NCI-H69 (cell line): Measurements from ENCODE around the gene EVX1.

Source experiments
- DNase-seq: peaks from one replicate; lab custom pipeline; 2025; lab: John Stamatoyannopoulos, UW

The EVX1 gene

DNA sequence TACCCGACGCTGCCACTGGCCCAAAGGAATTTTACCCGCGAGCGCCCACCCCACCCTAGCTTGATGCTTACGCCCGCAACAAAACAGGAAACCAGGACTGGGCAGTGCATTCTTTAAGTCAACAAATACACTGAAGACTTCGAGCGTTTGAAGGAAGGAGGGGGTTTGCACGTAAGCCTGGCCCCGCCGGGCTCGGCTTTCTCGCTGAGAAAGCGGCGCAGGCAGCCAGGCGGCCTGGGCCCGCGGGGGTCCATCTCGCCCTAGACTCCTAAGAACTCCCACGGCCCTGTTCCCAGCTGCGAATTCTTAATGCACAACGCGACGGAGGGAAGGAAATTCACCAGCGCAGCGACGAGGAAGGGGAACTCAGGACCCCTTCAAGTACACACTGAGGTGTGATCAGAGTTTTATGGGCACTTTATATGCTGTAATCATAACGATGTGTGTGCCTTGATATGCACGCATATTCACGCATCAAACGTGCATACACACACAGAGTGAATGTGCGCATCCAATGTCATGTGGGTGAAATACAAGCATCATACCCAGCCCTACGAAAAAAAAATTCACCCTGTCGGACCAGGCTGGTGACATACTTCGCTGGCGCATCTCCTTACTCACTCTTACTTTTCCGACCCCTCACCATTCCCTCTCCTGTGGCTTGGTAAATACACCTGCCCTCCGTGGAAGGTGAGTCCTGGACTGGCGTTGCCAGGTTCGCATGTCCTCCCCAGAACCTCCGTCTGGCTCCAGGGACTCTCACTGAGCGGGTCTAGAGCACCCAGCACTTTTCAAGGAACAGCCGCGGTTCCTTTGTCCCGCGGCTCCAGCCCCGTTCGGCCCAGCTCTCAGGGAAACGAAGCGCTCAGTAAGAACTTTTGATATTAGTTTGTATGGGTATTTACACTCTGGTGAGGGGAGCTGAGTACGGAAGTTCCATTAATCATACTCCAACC lies 37.0 kb upstream of the EVX1 start:
- peak; percentile 58 for DNase-seq

DNA sequence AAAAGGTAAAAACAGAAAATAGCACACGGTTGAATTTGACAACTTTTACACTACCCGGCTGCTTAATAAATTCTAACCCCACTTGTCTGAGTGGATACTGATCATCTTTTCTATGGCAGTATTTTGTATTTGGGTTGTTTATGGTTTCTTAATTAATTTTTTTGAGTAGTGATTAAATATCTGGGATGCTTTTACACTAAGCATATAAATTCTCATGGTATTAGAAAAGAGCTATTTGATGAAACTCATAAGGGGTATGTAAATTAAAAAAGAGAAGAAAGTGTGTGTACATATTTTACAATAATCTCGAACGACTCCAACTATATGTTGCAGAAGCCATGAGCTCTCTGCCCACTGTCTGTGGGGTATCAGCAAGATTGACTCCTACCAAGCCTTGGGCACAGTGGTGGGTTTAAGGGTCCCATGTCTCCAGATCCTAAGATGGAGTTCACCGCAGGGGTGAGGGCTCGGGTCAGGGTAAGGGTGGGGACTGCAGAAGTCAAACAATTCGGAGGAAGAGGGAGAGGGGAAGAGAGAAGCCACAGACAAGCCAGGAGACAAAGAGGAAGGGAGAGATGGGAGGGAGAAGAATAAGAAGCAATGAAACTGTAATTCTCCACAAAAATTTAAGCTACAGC lies 35.1 kb upstream of the EVX1 start:
- no peak for DNase-seq

DNA sequence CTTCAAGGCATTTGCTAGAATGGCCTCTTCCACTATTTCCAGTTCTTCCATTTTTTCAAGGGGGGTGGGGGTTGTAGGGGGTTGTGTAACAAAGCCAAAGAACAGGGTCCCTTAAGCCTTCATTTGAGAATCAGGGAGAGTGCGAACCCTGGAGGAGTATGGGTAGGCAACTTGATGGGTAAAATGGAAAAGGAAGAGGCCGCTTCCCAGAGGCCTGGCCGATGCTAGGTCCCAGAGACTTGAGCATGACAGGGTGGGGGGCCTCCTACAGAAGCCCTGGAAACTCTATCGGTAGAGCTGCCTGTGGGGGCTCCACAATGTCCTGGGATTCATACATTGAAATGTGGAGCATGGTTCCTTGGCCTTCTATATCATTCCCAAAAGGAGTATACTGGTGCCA lies 33.6 kb upstream of the EVX1 start:
- DNase-seq: no peak

DNA sequence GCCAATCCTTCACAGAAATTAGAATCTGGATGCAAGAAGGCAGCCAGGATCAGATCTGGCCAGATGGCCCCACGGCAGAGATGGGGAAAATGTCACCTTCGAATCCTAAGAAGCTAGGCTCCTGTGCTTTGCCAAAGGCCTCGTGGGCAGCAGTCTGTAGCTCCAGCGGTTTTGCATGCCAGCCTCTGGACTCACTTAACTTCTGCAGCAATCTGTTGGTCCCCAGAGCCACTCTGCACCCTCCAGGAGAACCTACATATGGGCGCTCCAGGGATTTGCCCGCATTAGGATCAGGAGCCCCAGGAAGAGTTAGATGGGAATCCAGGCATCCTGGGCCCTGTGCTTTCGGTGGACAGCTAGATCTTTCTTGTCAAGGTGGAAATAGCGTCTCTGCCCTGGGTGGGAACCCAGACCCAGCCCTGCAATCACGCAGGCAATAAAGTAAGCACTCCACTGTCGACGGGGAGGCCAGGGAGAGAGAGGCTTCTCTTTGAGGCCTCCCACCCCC lies 32.6 kb upstream of the EVX1 start:
- no peak for DNase-seq

DNA sequence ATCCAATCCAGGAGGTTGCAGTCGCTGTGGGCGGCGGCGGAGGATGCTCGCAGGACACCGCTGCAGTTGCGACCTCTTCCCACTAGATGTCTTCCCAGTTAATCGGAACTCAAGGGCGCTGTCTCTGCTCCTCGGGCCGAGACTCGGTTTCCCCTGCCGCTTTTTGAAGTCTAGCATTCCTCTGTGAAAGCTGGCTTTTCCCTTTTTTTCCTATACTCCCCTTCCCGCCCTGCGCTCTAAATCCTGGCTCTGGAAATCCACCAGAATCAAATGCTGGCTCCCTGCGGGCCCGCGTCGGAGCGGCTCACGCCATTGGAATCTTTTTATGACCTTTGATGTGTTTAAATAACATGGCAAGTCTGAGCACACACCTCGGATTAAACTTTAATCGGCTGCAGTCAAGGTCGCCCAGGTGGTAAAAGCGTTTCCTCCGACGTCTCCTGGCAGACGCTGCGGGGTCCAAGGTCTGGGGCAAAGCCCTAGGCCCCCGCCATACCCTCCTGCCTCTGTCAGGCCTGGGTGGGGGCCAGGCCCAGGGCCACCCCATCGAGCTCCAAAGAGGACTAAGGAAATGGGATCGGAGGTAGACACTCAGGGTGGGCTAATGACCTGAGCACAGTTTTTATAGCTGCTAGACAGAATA lies 32.0 kb upstream of the EVX1 start:
- DNase-seq: peak; percentile 60

DNA sequence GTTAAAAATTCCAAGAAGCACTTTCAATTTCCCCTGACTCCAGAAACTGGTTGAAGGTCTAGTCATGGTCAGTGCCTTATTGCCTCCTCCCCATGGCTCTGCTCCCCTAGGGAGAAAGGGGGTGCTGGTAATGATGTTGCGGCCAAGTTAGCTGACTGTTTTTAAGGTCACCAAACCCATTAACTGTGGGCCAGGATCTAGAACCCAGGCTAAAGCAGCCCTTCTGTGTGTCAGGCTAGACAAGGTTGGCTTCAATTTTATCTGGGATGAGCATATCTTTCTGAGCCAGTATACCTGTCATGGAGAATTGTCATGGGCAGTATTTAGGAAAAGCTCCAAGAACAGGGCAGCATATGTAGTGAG lies 31.5 kb upstream of the EVX1 start:
- DNase-seq: no peak

DNA sequence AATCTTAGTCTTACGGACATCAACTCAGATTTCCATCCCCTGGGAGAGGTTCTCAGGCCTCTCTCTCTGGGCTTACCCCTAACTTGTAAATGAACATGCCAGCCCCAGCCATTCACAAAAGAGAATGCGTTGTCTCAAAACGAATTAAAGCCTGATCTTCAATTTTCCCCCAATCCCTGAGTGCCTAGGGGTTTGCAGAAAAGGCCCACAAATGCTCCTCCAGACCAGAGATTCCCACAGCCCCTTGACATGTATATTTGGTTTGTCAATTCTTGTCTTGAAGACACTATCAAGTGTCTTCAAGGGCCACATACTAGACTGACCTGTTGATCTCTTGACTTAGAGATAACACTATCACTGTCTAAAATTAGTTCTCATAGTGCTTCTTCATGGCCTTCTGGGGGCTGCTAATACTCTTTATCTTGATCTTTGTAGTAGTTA lies 30.8 kb upstream of the EVX1 start:
- DNase-seq: no peak

DNA sequence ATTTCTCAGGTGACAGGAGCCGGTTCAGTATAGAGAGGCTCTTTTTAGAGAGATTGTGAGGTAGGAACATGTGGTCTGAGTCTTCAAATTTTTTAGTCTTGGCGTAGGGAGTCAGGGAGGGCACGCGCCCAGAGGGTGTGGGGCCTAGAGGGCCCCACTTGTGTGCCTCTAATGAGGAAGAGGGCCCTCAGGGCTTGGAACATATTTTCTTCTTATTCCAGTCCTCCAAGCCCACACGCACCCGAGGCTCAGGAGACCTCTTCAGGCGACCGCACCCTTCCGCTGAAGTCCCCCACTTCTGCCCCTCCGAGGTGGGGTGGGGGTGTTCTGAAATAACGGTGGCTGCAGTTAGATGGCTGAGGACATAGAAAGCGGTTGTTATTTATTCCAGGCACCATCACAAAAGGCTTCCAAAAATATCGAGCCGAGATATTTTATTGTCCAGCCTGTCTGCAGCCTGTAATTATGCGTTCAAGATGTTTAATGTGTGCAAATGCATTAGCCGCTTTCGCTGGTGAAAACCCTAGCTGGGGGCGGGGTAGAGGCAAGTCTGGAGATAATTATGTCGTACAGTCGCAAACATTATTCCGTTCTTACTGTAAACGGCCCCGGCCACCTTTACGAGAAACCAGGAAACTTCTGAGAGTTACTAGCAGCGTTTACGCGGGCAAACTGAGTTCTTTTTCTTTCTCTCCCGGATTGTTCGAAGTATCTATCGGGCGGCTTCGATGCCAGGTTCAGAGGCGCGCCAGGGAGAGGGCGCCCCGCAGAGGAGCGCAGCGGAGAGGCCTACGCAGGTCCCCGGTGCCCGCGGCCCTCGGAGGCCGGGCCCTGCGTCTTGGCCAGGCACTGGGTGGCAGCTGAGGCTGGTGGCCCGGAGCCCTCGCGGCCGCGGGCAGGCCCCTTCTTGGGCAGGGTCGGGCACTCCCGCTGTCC lies 29.8 kb upstream of the EVX1 start:
- peak; percentile 91 for DNase-seq

DNA sequence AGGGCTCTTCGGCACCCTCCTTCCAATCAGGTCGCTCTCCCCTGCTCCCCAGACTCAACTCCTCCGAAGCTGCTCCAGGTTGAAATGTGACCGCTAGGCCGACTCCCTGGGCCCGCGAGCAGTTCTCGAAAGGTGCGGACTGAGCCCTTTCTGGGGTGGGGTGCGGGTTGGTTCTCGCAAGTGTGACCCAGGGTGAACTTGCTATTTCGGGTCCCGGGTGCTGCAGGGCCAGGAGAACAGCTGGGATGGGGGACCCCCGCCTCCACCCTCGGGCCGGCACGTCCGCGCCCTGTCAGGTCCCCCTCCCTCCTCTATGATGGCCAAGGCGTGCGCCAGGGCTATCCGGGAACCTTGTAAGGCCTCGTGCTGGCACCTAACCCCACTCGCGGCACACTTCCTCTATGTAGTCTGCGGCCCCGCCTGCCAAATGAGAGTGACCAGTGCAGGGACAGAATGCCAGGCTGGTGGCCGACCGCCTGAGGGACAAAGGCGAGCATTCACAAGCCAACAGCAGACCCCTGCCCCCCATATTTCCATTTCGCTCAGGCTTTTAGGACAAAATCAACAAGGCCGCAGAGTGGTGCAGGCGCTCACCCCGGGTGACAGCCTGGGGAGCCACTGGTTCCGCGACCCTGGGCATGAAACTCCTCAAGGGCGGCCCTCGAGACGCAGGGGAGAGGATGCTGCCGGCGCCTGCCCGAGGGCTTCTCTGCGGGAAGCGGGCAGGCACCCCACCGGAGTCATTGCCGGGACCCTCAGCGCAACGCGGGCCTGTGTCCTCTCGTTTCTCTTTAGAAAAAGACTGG lies 29.0 kb upstream of the EVX1 start:
- DNase-seq: no peak

DNA sequence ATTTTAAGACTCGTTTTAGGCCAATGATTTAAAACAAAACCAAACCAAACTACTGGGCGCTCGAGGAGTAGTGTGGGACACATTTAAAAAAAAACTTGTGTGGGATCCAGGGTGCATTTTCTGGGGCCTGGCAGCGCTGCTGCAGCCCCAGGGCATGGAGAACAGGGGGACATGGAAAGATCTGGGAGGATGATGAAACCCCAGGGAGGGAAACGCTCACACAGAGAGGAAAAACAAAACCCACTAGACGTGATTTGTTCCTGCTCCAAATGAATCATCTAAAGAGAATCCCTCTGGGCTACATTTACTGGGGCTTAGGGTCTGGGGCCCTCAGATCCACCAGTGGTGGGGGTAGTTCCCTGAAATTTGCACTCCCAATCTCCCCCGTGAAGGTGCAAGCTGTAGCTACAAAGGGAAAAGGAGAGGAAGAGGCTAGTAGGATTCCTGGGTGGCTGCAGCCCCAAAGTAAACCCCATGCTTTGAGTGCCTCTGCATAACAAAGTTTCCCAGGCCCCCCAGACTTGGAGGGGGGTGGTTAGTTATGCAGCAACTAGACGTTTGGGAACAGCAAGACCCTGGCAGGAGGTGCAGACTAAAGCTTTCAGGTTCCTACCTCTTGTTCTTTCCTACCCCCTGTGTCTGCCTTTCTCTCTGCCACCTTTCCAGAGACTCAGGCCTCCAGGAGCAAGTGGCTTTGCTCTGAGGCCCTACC lies 28.2 kb upstream of the EVX1 start:
- DNase-seq: no peak

DNA sequence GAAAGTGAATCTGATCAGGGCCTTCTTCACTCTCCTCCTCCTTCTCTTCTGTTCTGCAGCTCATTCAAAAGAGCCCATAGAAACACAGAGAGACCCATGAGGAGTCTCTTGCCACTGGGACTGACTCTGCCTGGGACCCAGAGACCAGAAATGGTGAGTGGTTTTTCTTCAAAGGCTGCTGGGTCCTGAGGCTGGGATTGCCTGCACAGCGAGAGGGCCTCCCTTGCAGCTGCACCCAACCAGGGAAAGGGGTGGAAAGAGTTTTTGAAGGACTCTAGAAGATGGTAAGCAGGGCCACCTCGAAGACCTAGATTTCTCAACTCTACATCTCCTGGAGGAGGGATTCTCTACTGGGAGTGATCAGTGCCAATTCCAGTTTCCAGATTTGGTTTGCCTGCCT lies 27.2 kb upstream of the EVX1 start:
- DNase-seq: no peak

DNA sequence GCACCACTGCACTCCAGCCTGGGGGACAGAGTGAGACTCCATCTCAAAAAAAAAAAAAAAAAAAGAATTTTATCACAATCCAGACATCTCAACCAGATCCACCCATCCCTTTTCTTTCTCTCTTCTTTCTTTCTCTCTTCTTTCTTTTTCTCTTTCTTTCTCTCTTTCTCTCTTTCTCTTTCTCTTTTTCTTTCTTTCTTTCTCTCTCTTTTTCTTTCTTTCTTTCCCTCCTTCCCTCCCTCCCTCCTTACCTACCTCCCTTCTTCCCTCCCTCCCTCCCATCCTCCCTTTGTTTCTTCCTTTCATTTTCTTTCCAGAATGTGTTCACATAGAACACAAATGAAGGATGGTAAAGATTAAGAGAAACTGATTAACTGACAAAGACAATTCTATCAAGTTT lies 24.7 kb upstream of the EVX1 start:
- DNase-seq: no peak

DNA sequence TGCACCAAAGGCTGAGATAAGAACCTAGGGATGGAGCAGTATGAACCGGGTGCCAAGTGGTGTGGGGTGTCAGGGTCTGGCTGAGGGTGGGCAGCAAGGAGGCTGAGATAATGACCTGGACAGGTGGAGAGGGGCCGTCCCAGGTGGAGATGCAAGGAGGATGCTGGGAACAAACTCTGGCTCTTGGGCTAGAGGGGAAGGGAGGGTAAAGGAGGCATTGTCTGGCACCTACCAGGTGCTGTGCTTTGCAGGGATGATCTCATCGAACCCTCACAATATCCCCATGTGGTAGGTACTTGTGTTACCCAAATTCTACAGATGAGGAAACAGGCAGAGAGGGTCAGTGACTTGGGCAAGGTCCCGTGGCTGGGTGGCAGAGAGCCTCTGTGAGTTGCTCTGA lies 22.8 kb upstream of the EVX1 start:
- DNase-seq: no peak

DNA sequence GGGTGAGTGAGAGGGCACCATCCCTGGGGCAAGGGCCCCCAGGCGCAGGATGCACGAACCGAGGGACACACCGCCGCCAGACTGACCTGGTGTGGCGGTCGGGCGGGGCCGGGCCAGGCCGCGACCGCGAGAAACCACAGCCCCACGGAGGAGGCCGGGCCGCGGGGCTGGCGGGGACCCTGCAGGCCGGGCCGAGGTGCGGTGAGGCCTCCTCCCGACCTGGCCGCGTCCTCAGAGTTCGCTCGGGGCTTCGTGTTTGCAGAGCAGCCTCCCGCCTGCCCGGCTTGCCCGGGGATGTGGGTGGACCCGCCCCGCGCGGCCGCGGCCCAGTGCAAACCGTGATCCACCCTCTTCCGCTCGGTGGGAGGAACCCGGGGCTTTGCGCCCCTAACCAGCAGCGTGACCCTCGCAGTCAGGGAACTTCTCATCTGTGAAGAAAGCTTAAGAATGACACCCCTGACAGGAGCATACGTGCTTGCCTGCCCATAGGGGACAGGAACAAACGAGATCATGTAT lies 22.1 kb upstream of the EVX1 start:
- no peak for DNase-seq

DNA sequence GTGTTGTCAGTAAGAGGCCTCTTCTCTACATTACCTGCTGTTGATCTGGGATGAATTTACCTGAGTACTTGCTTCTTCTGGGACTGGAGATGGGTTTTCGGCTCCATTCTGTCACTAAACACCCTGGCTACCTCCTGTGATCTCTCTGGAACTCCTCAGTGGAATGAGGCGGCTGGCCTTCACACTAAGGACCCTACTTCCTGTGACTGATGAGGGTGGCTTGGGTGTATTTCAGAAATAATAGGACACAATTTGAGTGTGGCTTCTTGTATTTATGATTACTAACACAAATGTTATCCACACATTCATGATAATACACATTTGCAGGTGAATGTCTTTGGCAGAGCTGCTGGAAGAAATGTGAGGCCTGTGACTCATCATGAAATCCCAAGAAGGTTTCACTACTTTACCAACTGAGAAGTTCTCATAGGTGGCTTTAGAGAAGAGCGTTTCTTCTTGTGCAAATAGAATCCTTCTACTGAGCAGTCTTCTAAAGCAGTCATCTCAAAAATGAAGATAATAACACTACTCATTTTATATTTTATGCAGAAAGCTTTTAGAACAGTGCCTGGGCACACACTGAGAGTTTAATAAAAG lies 21.3 kb upstream of the EVX1 start:
- DNase-seq: no peak

DNA sequence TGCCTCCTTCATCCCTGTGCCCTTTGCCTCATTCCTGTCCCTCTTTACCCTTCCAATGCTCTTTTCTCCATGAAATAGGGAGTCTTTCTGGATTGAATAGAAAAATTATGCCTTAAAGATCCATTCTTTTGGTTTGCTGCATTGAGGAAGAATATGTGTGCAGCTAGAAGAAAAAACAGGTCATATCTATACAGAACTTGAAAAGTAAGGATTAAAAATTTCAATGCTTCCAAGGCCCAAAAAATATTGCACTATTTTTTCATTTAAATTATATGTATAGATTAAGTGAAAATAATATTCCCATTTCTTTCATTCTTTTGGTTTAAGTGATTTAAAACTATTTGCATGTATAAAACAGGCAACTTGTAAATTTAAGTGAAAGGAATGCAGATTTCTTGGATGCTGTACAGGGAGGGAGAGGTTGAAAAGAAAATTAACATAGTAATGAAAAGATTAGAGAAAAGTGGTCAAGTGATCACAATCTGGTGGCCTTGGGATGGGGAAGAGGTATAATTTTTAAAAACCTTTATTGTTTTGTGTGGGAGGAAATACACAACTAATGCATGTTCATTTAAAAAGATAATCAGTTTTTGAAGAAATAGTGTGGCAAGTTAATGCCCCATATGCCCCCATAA lies 18.5 kb upstream of the EVX1 start:
- DNase-seq: no peak

DNA sequence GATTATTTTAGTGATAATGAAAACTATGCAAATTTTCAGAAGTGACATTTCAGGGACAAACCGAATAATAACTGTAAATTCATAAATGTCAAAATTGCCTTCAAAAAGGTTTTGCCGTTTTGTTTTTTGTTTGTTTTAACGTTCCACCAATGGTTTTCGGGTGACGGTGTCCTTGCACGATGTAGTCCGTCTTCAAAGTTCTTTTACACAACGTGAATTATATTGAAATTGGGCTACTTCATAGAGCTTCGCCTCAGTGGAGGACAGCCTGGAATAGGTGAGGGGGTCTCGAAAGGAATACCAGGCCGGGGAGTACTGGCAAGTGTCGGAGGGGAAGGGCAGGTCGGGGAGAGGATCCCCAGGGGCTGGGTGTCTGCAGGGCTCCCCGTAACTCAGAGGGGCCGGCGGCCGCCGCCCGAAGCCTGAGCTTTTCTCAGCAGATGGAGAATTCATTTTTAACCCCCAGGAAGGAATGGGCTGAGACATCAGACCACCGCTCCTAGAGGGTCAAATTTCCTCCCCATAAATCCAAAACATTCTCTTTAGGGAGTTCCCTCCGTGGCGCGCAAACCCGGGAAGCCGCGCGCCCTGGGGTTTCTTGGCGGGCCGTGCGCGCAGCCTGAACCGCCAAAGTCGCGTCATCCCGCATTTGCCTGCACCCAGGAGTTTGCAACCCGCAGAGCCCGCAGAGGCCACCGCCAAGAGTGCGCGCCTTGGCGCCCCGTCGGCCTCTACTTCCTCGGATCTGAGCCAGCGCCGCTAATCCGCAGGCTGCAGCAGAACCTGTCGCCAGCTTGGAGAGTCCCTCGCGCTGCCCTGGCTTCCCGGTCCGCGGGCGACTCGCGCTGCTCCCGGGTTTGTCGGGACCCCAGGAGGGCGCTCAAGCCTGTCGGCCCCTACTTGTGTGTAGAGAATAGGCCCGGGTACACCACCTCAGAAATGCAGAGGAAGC lies 17.3 kb upstream of the EVX1 start:
- peak; percentile 50 for DNase-seq

DNA sequence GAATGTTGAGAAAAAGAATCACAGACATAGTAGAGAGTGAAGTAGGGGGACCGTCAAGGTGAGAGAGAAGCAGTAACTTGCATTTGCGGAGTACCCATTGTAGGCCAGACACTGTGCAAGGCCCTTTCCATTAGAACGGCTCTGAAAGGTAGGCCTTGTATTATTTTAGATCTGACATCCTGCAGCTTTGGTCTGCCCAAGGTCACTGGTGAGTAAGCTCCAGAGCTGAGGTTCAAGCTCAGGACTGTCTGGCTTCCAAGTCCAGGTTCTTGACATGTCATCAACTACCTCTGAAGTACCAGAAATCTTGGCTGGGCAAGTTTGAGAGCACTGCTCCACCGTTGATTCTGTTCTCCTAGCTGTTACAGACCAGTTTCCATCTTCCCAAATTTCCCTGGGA lies 13.2 kb upstream of the EVX1 start:
- no peak for DNase-seq
